T-helper 9 cell (primary cell): Measurements from ENCODE around the gene TTLL10.

Experiments
- DNase-seq: peaks from one replicate; pipeline ENCODE4 v3.0.0-alpha.2; 2020

Gene TTLL10

GRCh38 chr1:1207571-1207892 lies 33.9 kb downstream of the TTLL10 start:
- DNase-seq = no peak

GRCh38 chr1:1208713-1209433 lies 35.2 kb downstream of the TTLL10 start:
- DNase-seq = no peak

GRCh38 chr1:1210726-1211540 lies 37.3 kb downstream of the TTLL10 start:
- no peak for DNase-seq

GRCh38 chr1:1211541-1212441 lies 38.1 kb downstream of the TTLL10 start:
- DNase-seq = no peak

GRCh38 chr1:1212780-1213344 lies 39.2 kb downstream of the TTLL10 start:
- DNase-seq = no peak

GRCh38 chr1:1213345-1214265 lies 39.9 kb downstream of the TTLL10 start, which contains the start of gene TNFRSF4:
Gene TNFRSF4 (minus strand): TSS chr1:1214153. CDS start chr1:1214127, 26 bp downstream.
- no peak for DNase-seq

GRCh38 chr1:1215080-1215676 lies 41.5 kb downstream of the TTLL10 start:
- no peak for DNase-seq

- DNase-seq = no peak
Measured at GRCh38 chr1:1215881-1216605, 42.4 kb downstream of the TTLL10 start.

GRCh38 chr1:1216770-1217620 lies 43.3 kb downstream of the TTLL10 start:
- DNase-seq = peak; percentile 67

GRCh38 chr1:1217621-1218523 lies 44.2 kb downstream of the TTLL10 start:
- DNase-seq = no peak

- DNase-seq = no peak
Measured at GRCh38 chr1:1218524-1219200, 45.0 kb downstream of the TTLL10 start.

- peak; percentile 53 for DNase-seq
Measured at GRCh38 chr1:1219341-1219740, 45.7 kb downstream of the TTLL10 start.

- DNase-seq = no peak
Measured at GRCh38 chr1:1220197-1220596, 46.5 kb downstream of the TTLL10 start.

GRCh38 chr1:1221887-1222574 lies 48.4 kb downstream of the TTLL10 start:
- DNase-seq = no peak

- no peak for DNase-seq
Measured at GRCh38 chr1:1222575-1223225, 49.0 kb downstream of the TTLL10 start.

- DNase-seq = no peak
Measured at GRCh38 chr1:1223321-1223720, 49.6 kb downstream of the TTLL10 start.

- DNase-seq = no peak
Measured at GRCh38 chr1:1223891-1224290, 50.2 kb downstream of the TTLL10 start.
